MM.1S (cell line): ENCODE data around the gene AKAP9.
"Not testable (repeated sequence)": the region's sequence is repeated elsewhere in the genome, so short reads cannot be mapped to it uniquely, and the experiment has no call there.

Source experiments
- EZH2 ChIP-seq: fragments of 300-600 bp; sonication (generic); optimal IDR thresholded peaks from 2 replicates; pipeline ENCODE3; 2017; ENCODE audit warnings: low read depth, mild to moderate bottlenecking, antibody characterized with exemption, low read length, mixed read lengths
- TF ChIP-seq, protein P1 (sequence below): fragments of 300-600 bp; sonication (generic); IDR thresholded peaks from 2 replicates; pipeline ENCODE4 v1.5.1; 2016; ENCODE audit warnings: antibody characterized with exemption, low read length, mixed read lengths

DNA sequence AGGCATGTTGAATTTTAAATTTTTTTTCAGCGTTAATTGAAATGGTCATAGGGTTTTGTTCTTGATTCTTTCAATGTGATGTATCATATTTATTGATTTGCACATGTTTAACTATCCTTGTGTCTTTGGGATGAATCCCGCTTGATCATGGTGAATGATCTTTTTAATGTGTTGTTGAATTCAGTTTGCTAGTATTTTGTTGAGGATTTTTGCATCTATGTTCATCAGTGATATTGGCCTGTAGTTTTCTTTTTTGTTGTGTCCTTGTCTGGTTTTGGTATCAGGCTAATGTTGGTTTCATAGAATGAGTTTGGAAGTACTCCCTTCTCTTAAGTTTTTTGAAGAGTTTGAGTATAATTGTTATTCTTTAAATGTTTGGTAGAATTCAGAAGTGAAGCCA, 26.9 kb downstream of the AKAP9 start:
- TF ChIP-seq, protein P1, sequence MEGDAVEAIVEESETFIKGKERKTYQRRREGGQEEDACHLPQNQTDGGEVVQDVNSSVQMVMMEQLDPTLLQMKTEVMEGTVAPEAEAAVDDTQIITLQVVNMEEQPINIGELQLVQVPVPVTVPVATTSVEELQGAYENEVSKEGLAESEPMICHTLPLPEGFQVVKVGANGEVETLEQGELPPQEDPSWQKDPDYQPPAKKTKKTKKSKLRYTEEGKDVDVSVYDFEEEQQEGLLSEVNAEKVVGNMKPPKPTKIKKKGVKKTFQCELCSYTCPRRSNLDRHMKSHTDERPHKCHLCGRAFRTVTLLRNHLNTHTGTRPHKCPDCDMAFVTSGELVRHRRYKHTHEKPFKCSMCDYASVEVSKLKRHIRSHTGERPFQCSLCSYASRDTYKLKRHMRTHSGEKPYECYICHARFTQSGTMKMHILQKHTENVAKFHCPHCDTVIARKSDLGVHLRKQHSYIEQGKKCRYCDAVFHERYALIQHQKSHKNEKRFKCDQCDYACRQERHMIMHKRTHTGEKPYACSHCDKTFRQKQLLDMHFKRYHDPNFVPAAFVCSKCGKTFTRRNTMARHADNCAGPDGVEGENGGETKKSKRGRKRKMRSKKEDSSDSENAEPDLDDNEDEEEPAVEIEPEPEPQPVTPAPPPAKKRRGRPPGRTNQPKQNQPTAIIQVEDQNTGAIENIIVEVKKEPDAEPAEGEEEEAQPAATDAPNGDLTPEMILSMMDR, result not testable (repeated sequence)
- not testable (repeated sequence) for TF ChIP-seq EZH2
